AG09319 (cell line): ENCODE data around the gene SAMMSON.

Experiments
- DNase-seq: peaks from one replicate; pipeline ENCODE4 v3.0.0-alpha.2; 2010; ENCODE audit warnings: low read depth; ENCODE audit errors: extremely low read depth
- TF ChIP-seq, protein P1 (sequence below): IDR thresholded peaks from 2 replicates; pipeline ENCODE4 v1.5.1; 2011; ENCODE audit warnings: low read depth, mild to moderate bottlenecking, inconsistent platforms, low read length, moderate library complexity

The SAMMSON gene

DNA sequence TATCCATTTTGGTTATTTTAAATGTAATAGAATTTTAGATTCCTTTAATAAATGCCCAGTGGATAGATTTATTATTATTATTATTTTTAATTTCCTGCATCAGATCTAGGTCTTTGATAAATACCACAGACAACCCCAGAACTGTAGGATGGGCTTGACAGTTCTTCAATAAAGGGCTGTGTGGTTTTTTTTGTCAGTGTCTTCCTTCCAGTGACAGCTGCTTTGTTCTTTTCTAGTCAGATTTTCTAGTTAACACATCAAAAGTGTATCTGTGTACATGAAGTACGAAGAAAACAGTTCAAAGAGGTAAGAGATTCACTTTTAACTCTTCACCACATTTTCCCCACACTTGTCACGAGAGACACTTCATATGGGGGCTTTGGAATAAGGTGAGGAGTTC, 120.3 kb downstream of the SAMMSON start:
- DNase-seq = no peak
- TF ChIP-seq, protein P1, sequence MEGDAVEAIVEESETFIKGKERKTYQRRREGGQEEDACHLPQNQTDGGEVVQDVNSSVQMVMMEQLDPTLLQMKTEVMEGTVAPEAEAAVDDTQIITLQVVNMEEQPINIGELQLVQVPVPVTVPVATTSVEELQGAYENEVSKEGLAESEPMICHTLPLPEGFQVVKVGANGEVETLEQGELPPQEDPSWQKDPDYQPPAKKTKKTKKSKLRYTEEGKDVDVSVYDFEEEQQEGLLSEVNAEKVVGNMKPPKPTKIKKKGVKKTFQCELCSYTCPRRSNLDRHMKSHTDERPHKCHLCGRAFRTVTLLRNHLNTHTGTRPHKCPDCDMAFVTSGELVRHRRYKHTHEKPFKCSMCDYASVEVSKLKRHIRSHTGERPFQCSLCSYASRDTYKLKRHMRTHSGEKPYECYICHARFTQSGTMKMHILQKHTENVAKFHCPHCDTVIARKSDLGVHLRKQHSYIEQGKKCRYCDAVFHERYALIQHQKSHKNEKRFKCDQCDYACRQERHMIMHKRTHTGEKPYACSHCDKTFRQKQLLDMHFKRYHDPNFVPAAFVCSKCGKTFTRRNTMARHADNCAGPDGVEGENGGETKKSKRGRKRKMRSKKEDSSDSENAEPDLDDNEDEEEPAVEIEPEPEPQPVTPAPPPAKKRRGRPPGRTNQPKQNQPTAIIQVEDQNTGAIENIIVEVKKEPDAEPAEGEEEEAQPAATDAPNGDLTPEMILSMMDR = no peak
